ENCODE measurements around the gene DTNBP1. TPM values are rescaled to one million over a fixed set of nuclear protein-coding genes. Genes with fewer than 3 reads are reported as not detected.

Gene DTNBP1
- total RNA-seq, 3 donors from 2014 or later: 19.6 to 31.8 (median 25.0) TPM

DNA sequence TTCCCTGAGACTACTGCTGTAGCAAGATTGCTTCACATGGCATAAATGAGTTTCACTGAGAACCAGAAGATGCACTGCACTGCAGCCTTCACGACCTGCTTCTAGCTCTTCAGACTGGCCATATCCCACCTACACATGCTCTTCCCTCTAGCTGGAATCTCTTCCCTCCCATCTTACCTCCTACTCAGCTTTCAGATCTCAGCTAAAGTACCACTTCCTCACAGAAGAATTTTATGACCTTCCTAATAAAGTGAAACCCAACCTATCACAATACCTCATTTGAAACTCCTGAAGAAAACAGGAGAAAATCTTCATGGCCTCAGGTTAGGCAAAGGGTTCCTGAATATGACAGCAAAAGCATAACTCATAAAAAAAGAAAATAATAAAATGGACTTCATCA, 99.9 kb downstream of the DTNBP1 start:
- Histone ChIP-seq H3K4me3 (no peak overlapping the region), H3K9me3 (no peaks in the 10 kb centered on the region), H3K4me1 (ENCODE audit: low read depth) (no peaks in the 10 kb centered on the region), H3K36me3 (ENCODE audit: low read depth) (no peaks in the 10 kb centered on the region)
- TF ChIP-seq, protein P1, sequence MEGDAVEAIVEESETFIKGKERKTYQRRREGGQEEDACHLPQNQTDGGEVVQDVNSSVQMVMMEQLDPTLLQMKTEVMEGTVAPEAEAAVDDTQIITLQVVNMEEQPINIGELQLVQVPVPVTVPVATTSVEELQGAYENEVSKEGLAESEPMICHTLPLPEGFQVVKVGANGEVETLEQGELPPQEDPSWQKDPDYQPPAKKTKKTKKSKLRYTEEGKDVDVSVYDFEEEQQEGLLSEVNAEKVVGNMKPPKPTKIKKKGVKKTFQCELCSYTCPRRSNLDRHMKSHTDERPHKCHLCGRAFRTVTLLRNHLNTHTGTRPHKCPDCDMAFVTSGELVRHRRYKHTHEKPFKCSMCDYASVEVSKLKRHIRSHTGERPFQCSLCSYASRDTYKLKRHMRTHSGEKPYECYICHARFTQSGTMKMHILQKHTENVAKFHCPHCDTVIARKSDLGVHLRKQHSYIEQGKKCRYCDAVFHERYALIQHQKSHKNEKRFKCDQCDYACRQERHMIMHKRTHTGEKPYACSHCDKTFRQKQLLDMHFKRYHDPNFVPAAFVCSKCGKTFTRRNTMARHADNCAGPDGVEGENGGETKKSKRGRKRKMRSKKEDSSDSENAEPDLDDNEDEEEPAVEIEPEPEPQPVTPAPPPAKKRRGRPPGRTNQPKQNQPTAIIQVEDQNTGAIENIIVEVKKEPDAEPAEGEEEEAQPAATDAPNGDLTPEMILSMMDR (IDR thresholded peaks at IDR 0.05): no peak
- intact Hi-C loops (cut with DNase I, micrococcal nuclease): no loop called here
- DNase-seq (no peak), ATAC-seq (no peak)

DNA sequence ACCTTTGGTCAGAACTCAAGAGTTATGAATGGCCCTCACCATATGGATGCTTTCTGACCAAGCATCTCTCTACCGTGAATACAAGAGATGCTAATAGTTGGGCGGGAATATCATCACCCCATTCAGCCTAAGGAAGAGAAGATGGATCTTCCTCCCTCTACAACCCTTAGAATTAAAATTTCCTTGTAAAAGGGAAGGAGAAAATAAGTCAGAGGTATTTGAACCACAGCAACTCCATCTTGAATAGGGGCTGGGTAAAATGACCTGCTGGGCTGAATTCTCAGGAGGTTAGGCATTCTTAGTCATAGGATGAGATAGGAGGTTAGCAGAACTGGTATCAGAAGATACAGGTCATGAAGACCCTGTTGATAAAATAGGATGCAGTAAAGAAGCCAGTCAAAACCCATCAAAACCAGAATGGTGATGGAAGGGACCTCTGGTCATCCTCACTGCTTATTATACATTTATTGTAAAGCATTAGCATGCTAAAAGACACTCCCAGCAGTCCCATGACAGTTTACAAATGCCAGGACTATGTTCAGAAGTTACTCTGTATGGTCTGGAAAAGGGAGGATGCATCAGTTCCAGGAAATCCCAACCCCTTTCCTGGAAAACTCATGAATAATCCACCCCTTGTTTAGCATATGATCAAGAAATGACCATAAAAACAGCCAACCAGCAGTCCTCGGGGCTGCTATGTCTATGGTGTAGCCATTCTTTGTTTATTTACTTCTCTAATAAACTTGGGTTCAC, 101.2 kb downstream of the DTNBP1 start:
- Histone ChIP-seq H3K4me1 (ENCODE audit: low read depth) (no peaks in the 10 kb centered on the region), H3K9me3 (no peaks in the 10 kb centered on the region), H3K4me3 (no peak overlapping the region), H3K36me3 (ENCODE audit: low read depth) (no peaks in the 10 kb centered on the region)
- DNase-seq (no peak), ATAC-seq (no peak)
- intact Hi-C loops (cut with DNase I, micrococcal nuclease): no loop called here
- TF ChIP-seq, protein P1 (IDR thresholded peaks at IDR 0.05): no peak

DNA sequence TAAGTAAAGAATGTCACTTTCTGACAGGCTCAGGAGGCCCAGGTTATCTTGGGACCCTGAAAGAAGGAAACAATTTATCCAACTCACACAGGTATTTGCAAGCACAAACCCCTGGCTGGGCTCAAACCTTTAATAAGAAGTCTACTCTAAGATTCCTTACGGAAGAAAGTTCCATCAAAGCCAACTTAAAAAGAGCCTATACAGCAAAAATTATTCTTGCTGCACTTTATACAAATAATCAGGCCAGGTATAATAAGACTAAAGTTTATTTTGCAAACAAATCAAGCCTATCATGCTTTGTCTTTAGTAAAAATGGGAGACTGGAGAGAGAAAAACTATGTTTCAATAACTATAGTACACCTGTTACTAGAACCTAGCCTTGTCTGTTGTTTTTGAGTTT, 102.1 kb downstream of the DTNBP1 start:
- intact Hi-C loops (cut with DNase I, micrococcal nuclease): no loop called here
- ATAC-seq (no peak), DNase-seq (no peak)
- no peaks in the 10 kb centered on the region for H3K4me1 ChIP-seq (ENCODE audit: low read depth)
- no peaks in the 10 kb centered on the region for H3K36me3 ChIP-seq (ENCODE audit: low read depth)
- TF ChIP-seq, protein P1 (IDR thresholded peaks at IDR 0.05): no peak
- no peak overlapping the region for H3K4me3 ChIP-seq
- no peaks in the 10 kb centered on the region for H3K9me3 ChIP-seq

DNA sequence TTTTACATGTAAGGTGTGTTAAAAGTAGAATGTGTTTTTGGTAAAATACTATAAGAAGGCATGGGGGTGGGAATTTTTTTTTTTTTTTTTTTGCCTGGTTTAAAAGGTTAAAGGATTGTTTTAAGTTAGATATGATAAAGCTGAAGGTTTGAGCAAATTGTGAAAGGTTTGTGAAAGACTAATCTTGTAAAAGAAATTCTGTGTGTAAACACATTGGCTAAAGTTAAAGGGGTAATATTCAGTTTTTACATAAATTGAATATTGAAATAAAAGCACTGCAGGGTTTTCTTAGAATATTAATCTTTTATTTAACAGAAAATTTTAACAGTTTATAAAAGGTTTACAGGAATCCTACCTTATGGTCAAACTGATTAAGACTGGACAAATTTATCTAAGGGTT, 105.7 kb downstream of the DTNBP1 start:
- no peaks in the 10 kb centered on the region for H3K4me1 ChIP-seq (ENCODE audit: low read depth)
- H3K9me3 ChIP-seq: no peaks in the 10 kb centered on the region
- DNase-seq (no peak), ATAC-seq (no peak)
- intact Hi-C loops (cut with DNase I, micrococcal nuclease): no loop called here
- H3K4me3 ChIP-seq: no peak overlapping the region
- TF ChIP-seq, protein P1 (IDR thresholded peaks at IDR 0.05): no peak
- no peaks in the 10 kb centered on the region for H3K36me3 ChIP-seq (ENCODE audit: low read depth)

DNA sequence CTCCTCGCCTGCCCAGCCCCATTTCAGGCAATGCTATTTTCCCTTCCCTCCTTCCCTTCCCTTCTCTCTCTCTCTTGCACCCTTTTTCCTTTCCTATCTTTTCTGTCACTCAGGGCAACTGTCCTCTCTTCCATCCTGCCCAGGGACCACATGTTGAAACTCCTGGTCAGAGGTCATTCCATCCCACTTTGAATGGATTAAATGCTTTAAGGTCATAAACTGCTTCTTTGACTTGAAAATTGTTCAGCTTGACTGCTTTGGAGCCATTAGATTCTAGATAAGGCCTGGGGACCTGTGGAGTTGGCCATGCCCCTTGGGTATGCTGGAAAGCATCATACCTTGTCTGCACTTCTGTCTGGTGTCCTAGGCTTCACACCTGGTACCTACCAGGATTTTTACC, 106.1 kb downstream of the DTNBP1 start:
- intact Hi-C loops (cut with DNase I, micrococcal nuclease): no loop called here
- ATAC-seq: no peak
- no peak for DNase-seq
- Histone ChIP-seq H3K36me3 (ENCODE audit: low read depth) (no peaks in the 10 kb centered on the region), H3K4me1 (ENCODE audit: low read depth) (no peaks in the 10 kb centered on the region), H3K4me3 (no peak overlapping the region), H3K9me3 (no peaks in the 10 kb centered on the region)
- TF ChIP-seq, protein P1 (IDR thresholded peaks at IDR 0.05): no peak
